IMR-90 (cell line): ENCODE data around the gene MSI2. TPM values are rescaled to one million over a fixed set of nuclear protein-coding genes. Genes with fewer than 3 reads are reported as not detected.

ENCODE experiments used
- ATAC-seq: fragments of 200-7000 bp; cut with Tn5 transposase; 2 replicates; pipeline ENCODE4 v1.9.1; 2020; ENCODE audit warnings: low read depth, mild to moderate bottlenecking, moderate library complexity
- BruUV-seq: library from RNA; stranded (reverse); fragments of 400-500 nt; replicated peaks from 2 replicates; lab custom pipeline; 2021; lab: Mats Ljungman, UMichigan
- CTCF ChIA-PET: fragments of 300-600 bp; formaldehyde crosslinking; extraction: SDS; loops from one replicate; lab custom pipeline; 2021; ENCODE audit warnings: antibody characterized with exemption; lab: Yijun Ruan, JAX
- POLR2A ChIA-PET: fragments of 300-600 bp; sonication (Branson Sonifier 250); formaldehyde crosslinking; loops from one replicate; lab custom pipeline; 2022; ENCODE audit warnings: antibody characterized with exemption; ENCODE audit not compliant: unreplicated experiment; lab: Charles Lee
- DNase-seq: peaks from one replicate; pipeline ENCODE4 v3.0.0; 2013
- H2AFZ ChIP-seq: replicated peaks from 2 replicates; pipeline ENCODE3; 2013; ENCODE audit warnings: low read length, mild to moderate bottlenecking; ENCODE audit not compliant: poor library complexity
- H2AK5ac ChIP-seq: 2 replicates; pipeline ENCODE4 v1.6.1; 2013; ENCODE audit warnings: low read depth, low read length, inconsistent platforms
- H2AK9ac ChIP-seq: replicated peaks from 2 replicates; pipeline ENCODE3; 2013; ENCODE audit warnings: mild to moderate bottlenecking, low read depth, low read length, moderate library complexity; ENCODE audit not compliant: poor library complexity
- H2BK120ac ChIP-seq: 2 replicates; pipeline ENCODE4 v1.6.1; 2013; ENCODE audit warnings: low read depth, low read length, inconsistent platforms
- H2BK15ac ChIP-seq: 3 replicates; pipeline ENCODE4 v1.6.1; 2013; ENCODE audit warnings: low read depth, low read length, inconsistent platforms
- H2BK20ac ChIP-seq: 2 replicates; pipeline ENCODE4 v1.6.1; 2013; ENCODE audit warnings: low read depth, mild to moderate bottlenecking, inconsistent platforms, low read length, moderate library complexity
- H2BK5ac ChIP-seq: 2 replicates; pipeline ENCODE4 v1.6.1; 2013; ENCODE audit warnings: mild to moderate bottlenecking, low read depth, low read length, inconsistent platforms; ENCODE audit not compliant: poor library complexity, severe bottlenecking
- H3K14ac ChIP-seq: replicated peaks from 2 replicates; pipeline ENCODE4 v1.6.1; 2013; ENCODE audit warnings: low read depth, low read length, inconsistent platforms
- H3K18ac ChIP-seq: 2 replicates; pipeline ENCODE4 v1.6.1; 2013; ENCODE audit warnings: low read depth, low read length, control low read depth
- H3K23ac ChIP-seq: 2 replicates; pipeline ENCODE4 v1.6.1; 2013; ENCODE audit warnings: low read depth, low read length, inconsistent platforms
- H3K27ac ChIP-seq: 2 replicates; pipeline ENCODE4 v1.5.1; 2013; ENCODE audit warnings: mild to moderate bottlenecking, control low read depth, low read length; ENCODE audit not compliant: insufficient read depth
- H3K27me3 ChIP-seq: 2 replicates; pipeline ENCODE4 v1.6.1; 2013; ENCODE audit warnings: low read length; ENCODE audit not compliant: control insufficient read depth, insufficient read depth
- H3K36me3 ChIP-seq: 2 replicates; pipeline ENCODE4 v1.6.1; 2013; ENCODE audit warnings: low read length, mixed read lengths; ENCODE audit not compliant: control insufficient read depth, insufficient read depth
- H3K4ac ChIP-seq: 2 replicates; pipeline ENCODE4 v1.6.1; 2013; ENCODE audit warnings: low read depth, low read length, inconsistent platforms
- H3K4me1 ChIP-seq: 2 replicates; pipeline ENCODE4 v1.6.1; 2013; ENCODE audit warnings: low read length, mixed read lengths; ENCODE audit not compliant: control insufficient read depth, insufficient read depth
- H3K4me2 ChIP-seq: 2 replicates; pipeline ENCODE4 v1.6.1; 2013; ENCODE audit warnings: low read depth, mild to moderate bottlenecking, control low read depth, low read length, moderate library complexity
- H3K4me3 ChIP-seq: 2 replicates; pipeline ENCODE4 v1.5.1; 2013; ENCODE audit warnings: low read depth, mild to moderate bottlenecking, control low read depth, low read length, moderate library complexity; ENCODE audit not compliant: insufficient read depth
- H3K56ac ChIP-seq: 2 replicates; pipeline ENCODE4 v1.6.1; 2013; ENCODE audit warnings: low read length, inconsistent platforms; ENCODE audit not compliant: insufficient read depth; ENCODE audit errors: extremely low read depth
- H3K79me1 ChIP-seq, 2 experiments: 2 replicates each; pipeline ENCODE4 v1.6.1; 2013; ENCODE audit warnings: low read length in 2 of 2, inconsistent platforms in 1 of 2, low read depth in 1 of 2
- H3K9ac ChIP-seq: 2 replicates; pipeline ENCODE4 v1.6.1; 2013; ENCODE audit warnings: low read depth, low read length, control low read depth
- H3K9me1 ChIP-seq: 2 replicates; pipeline ENCODE4 v1.6.1; 2013; ENCODE audit warnings: low read length, inconsistent platforms; ENCODE audit not compliant: insufficient read depth
- H3K9me3 ChIP-seq: 2 replicates; pipeline ENCODE4 v1.6.1; 2013; ENCODE audit warnings: low read length; ENCODE audit not compliant: control insufficient read depth, insufficient read depth
- H4K20me1 ChIP-seq: 2 replicates; pipeline ENCODE4 v1.6.1; 2013; ENCODE audit warnings: low read length, inconsistent platforms; ENCODE audit not compliant: insufficient read depth
- H4K5ac ChIP-seq: 2 replicates; pipeline ENCODE4 v1.6.1; 2013; ENCODE audit warnings: mild to moderate bottlenecking, low read depth, low read length, control low read depth
- H4K8ac ChIP-seq, 2 experiments: 2 replicates each; pipeline ENCODE4 v1.6.1; 2013; ENCODE audit warnings: low read depth in 2 of 2, low read length in 2 of 2, control low read depth in 1 of 2, inconsistent platforms in 1 of 2
- H4K91ac ChIP-seq: 2 replicates; pipeline ENCODE4 v1.6.1; 2013; ENCODE audit warnings: low read depth, low read length, inconsistent platforms; ENCODE audit not compliant: insufficient read depth
- BHLHE40 ChIP-seq: fragments of 150-350 bp; IDR thresholded peaks from 2 replicates; pipeline ENCODE4 v1.6.1; 2016; ENCODE audit warnings: mild to moderate bottlenecking, low read depth, low read length
- CEBPB ChIP-seq: IDR thresholded peaks from 2 replicates; pipeline ENCODE4 v1.6.1; 2012; ENCODE audit warnings: low read depth, low read length, improper control_type of control experiment
- CHD1 ChIP-seq: IDR thresholded peaks from 2 replicates; pipeline ENCODE4 v1.6.1; 2012; ENCODE audit warnings: low read depth, low read length, improper control_type of control experiment
- CTCF ChIP-seq: conservative IDR thresholded peaks from 2 replicates; pipeline ENCODE4 v1.5.1; 2012; ENCODE audit warnings: mild to moderate bottlenecking, low read depth, low read length, improper control_type of control experiment
- FOS ChIP-seq: fragments of 150-350 bp; IDR thresholded peaks from 2 replicates; pipeline ENCODE4 v1.6.1; 2016; ENCODE audit warnings: low read depth, low read length
- MAFK ChIP-seq: IDR thresholded peaks from 2 replicates; pipeline ENCODE4 v1.6.1; 2012; ENCODE audit warnings: low read depth, low read length, improper control_type of control experiment
- MXI1 ChIP-seq: IDR thresholded peaks from 2 replicates; pipeline ENCODE4 v1.6.1; 2012; ENCODE audit warnings: low read depth, mild to moderate bottlenecking, low read length, moderate library complexity, borderline replicate concordance
- NFE2L2 ChIP-seq: fragments of 150-350 bp; IDR thresholded peaks from 2 replicates; pipeline ENCODE4 v1.6.1; 2016; ENCODE audit warnings: low read depth, mild to moderate bottlenecking, low read length
- POLR2A ChIP-seq: IDR thresholded peaks from 2 replicates; pipeline ENCODE4 v1.6.1; 2012; ENCODE audit warnings: mild to moderate bottlenecking, low read depth, low read length
- RAD21 ChIP-seq: IDR thresholded peaks from 2 replicates; pipeline ENCODE4 v1.6.1; 2012; ENCODE audit warnings: low read length, improper control_type of control experiment
- RCOR1 ChIP-seq: IDR thresholded peaks from 2 replicates; pipeline ENCODE4 v1.6.1; 2012; ENCODE audit warnings: mild to moderate bottlenecking, low read length, improper control_type of control experiment; ENCODE audit not compliant: insufficient replicate concordance
- RFX5 ChIP-seq: IDR thresholded peaks from 2 replicates; pipeline ENCODE4 v1.8.0; 2012; ENCODE audit warnings: low read depth, mild to moderate bottlenecking, low read length, moderate library complexity
- SMC3 ChIP-seq: fragments of 150-350 bp; IDR thresholded peaks from 2 replicates; pipeline ENCODE4 v1.6.1; 2016; ENCODE audit warnings: low read depth, mild to moderate bottlenecking, antibody characterized with exemption, low read length, moderate library complexity
- USF2 ChIP-seq: fragments of 150-350 bp; IDR thresholded peaks from 2 replicates; pipeline ENCODE4 v1.6.1; 2017; ENCODE audit warnings: mild to moderate bottlenecking, antibody characterized with exemption, low read length, low read depth
- WGBS, 2 experiments: methylation state at CpG; one replicate each; pipeline versions ENCODE4 v1.1.5 to v1.1.7; 2013; ENCODE audit warnings: missing lambda C conversion rate in 2 of 2; ENCODE audit not compliant: insufficient read length in 1 of 2; ENCODE audit errors: extremely low coverage in 2 of 2; 5-methylcytosine and 5-hydroxymethylcytosine counted together
- dilution Hi-C: fragments of 300-500 bp; cut with HindIII; formaldehyde crosslinking; loops from one replicate; pipeline ENCODE4 v1.14.3; 2018; ENCODE audit warnings: low sequenced_read_pairs; ENCODE audit not compliant: unreplicated experiment
- in situ Hi-C: fragments of 300-500 bp; cut with MboI; formaldehyde crosslinking; loops from 3 replicates; pipeline ENCODE4 v1.14.3; 2019; ENCODE audit warnings: low sequenced_read_pairs, inconsistent platforms, mixed read lengths
- intact Hi-C: fragments of 100-400 bp; cut with micrococcal nuclease; formaldehyde crosslinking; loops from 2 replicates; pipeline ENCODE4 v1.10.0; 2022
- polyA plus RNA-seq, 3 experiments: library from polyadenylated mRNA; depleted of rRNA; stranded (reverse); fragments of >200 nt; gene quantifications; 2 replicates each; pipeline ENCODE4 v1.2.3, GENCODE V29; 2012; ENCODE audit warnings: low replicate concordance in 1 of 3
- total RNA-seq: library from RNA; depleted of rRNA; stranded (reverse); fragments of >200 nt; gene quantifications from 2 replicates; pipeline ENCODE4 v1.2.3, GENCODE V29; 2012

MSI2 gene
- total and polyA plus RNA-seq, 2 of the 4 experiments (the other 2 are of a cell fraction), result 13.0 to 16.0 TPM

GRCh38 chr17:57440522-57441269 is 184.4 kb downstream of the MSI2 start:
- dilution Hi-C loops, result no loop called here
- Histone ChIP-seq H4K91ac (peak overlapping the region; percentile 3; the same call in 1 of the 2 replicates), H3K56ac (no peak overlapping the region), H3K4me1 (peaks cover 40% of the 10 kb centered on the region), H4K5ac (peak overlapping the region; percentile 56; the same call in 1 of the 2 replicates), H3K27me3 (no peaks in the 10 kb centered on the region), H3K14ac (peak overlapping the region; percentile 50), H3K18ac (peak overlapping the region; percentile 15), H3K36me3 (no peaks in the 10 kb centered on the region), H3K4ac (peak overlapping the region; percentile 61), H2BK5ac (peak overlapping the region; percentile 31), H2AK5ac (peak overlapping the region; percentile 57; the same call in 1 of the 2 replicates), H2AK9ac (no peak overlapping the region), H3K27ac (peak overlapping the region; percentile 12; the same call in 1 of the 2 replicates), H3K4me2 (peak overlapping the region; percentile 21; the same call in 1 of the 2 replicates), H3K23ac (no peak overlapping the region), H3K9me3 (no peaks in the 10 kb centered on the region), H4K20me1 (no peaks in the 10 kb centered on the region), H3K79me1 (peaks cover 9 to 29% of the 10 kb centered on the region in 2 experiments; a peak in 3 of 4 replicates), H2BK15ac (peak overlapping the region; percentile 18; the same call in 1 of the 3 replicates), H2BK120ac (peak overlapping the region; percentile 13), H2AFZ (peak overlapping the region; percentile 77), H3K9ac (no peak overlapping the region), H4K8ac (peak overlapping the region in 1 of 2 experiments; percentile 76; a peak in 2 of 4 replicates), H3K4me3 (no peak overlapping the region), H2BK20ac (peak overlapping the region; percentile 55), H3K9me1 (peaks cover 24% of the 10 kb centered on the region)
- ATAC-seq (peak; percentile 59), DNase-seq (peak; percentile 88)
- 0% methylated on average over 2 of the region's 15 CpGs; no CpG with 5 or more reads in 1 of the 2 experiments for WGBS, 2 experiments
- intact Hi-C loops, result no loop called here
- in situ Hi-C loops, result no loop called here
- CTCF ChIA-PET, result interaction anchor here (0.5 to 1.8 kb wide), 4 partner anchors 198 to 343 kb away, joined by 3 to 8 read pairs (median 4); no protein-coding TSS in a partner anchor
- no TSS peak for BruUV-seq
- POLR2A ChIA-PET, result no interaction called here
- TF ChIP-seq MAFK (no peak), NFE2L2 (no peak), POLR2A (no peak), SMC3 (no peak), BHLHE40 (no peak), USF2 (no peak), CEBPB (no peak), CTCF (peak; percentile 46), RAD21 (peak; percentile 47), RCOR1 (no peak), CHD1 (no peak), RFX5 (no peak), FOS (peak; percentile 47; the same call in 1 of the 2 replicates), MXI1 (0 out of 2 replicates have a peak, but pooled peaks have one; percentile 8)
